ENCODE results near the gene RASSF8. TPM values are rescaled to one million over a fixed set of nuclear protein-coding genes. Genes with fewer than 3 reads are reported as not detected.

Gene RASSF8
- polyA plus RNA-seq, 1 experiment, result 25.5 TPM

DNA sequence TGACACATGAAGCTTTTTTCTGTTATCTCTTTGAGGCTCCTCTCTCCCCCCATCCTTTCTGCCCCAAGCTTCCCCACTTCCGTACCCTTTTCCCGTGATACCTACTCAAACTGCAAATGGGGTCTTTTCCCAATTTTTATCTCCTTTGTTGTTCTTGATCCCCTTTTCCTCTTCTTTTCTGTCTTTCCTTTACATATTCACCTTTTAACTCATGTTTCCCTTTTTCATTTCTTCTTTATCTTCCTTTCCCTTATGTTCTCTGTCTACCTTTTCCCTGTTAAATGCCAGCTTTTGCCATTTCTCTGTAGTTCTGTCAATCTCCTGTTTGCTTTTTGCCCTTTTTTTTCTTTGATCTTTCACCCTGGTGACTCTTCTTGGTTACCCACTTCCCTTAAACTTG is 168.9 kb downstream of the RASSF8 start:
- DNase-seq (ENCODE audit: low read depth, low spot score), result no peak
- peaks cover 5% of the 10 kb centered on the region for H3K27me3 ChIP-seq (ENCODE audit: control insufficient read depth, insufficient read depth, low read length)
- H3K4me3 ChIP-seq (ENCODE audit: low read depth, low read length), result no peak overlapping the region
- H3K9me3 ChIP-seq (ENCODE audit: control insufficient read depth, insufficient read depth, low read length), result no peaks in the 10 kb centered on the region; the same call in 1 of the 2 replicates
- no peak overlapping the region for H3K27ac ChIP-seq (ENCODE audit: low read depth, low read length)
- ChIA-PET CTCF (interaction anchor here (0.7 to 1.2 kb wide), 2 partner anchors 306 to 524 kb away, joined by 3 to 4 read pairs; no protein-coding TSS in a partner anchor), POLR2A (interaction anchor here (0.7 kb wide), 1 partner anchor 414 kb away, joined by 3 read pairs; no protein-coding TSS in a partner anchor)
- TF ChIP-seq, protein P1, sequence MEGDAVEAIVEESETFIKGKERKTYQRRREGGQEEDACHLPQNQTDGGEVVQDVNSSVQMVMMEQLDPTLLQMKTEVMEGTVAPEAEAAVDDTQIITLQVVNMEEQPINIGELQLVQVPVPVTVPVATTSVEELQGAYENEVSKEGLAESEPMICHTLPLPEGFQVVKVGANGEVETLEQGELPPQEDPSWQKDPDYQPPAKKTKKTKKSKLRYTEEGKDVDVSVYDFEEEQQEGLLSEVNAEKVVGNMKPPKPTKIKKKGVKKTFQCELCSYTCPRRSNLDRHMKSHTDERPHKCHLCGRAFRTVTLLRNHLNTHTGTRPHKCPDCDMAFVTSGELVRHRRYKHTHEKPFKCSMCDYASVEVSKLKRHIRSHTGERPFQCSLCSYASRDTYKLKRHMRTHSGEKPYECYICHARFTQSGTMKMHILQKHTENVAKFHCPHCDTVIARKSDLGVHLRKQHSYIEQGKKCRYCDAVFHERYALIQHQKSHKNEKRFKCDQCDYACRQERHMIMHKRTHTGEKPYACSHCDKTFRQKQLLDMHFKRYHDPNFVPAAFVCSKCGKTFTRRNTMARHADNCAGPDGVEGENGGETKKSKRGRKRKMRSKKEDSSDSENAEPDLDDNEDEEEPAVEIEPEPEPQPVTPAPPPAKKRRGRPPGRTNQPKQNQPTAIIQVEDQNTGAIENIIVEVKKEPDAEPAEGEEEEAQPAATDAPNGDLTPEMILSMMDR (IDR thresholded peaks at IDR 0.05; ENCODE audit: low read depth, low read length), result no peak

DNA sequence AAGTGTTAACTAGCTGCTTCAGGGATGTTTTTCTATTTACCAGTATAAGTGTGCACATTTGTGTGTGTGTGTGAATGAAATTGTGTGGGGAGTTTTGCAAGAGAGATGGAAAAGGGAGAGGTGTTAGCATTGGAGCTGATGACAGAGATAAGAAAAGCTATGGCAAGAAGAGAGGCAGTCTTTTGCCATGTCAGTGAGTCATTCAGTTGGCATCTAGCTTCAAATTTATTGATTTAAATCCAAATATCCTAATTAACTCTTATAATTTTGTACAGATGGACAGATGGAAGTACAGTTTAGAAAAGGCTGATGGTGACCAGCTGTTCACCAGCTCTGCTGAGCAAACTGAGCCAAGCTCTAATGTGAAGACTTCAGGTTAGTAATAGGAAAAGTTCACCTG is 169.7 kb downstream of the RASSF8 start:
- no peak for DNase-seq (ENCODE audit: low read depth, low spot score)
- TF ChIP-seq, protein P1 (IDR thresholded peaks at IDR 0.05; ENCODE audit: low read depth, low read length), result no peak
- POLR2A ChIA-PET, result interaction anchor here (0.7 kb wide), 2 partner anchors 146 to 413 kb away, joined by 3 read pairs; no protein-coding TSS in a partner anchor
- H3K4me3 ChIP-seq (ENCODE audit: low read depth, low read length), result no peak overlapping the region
- H3K9me3 ChIP-seq (ENCODE audit: control insufficient read depth, insufficient read depth, low read length), result no peaks in the 10 kb centered on the region; the same call in 1 of the 2 replicates
- CTCF ChIA-PET, result interaction anchor here (1.2 kb wide), 1 partner anchor 305 kb away, joined by 4 read pairs; no protein-coding TSS in a partner anchor
- H3K27ac ChIP-seq (ENCODE audit: low read depth, low read length), result no peak overlapping the region
- peaks cover 5% of the 10 kb centered on the region for H3K27me3 ChIP-seq (ENCODE audit: control insufficient read depth, insufficient read depth, low read length)

Other genes starting within 250 kb of the RASSF8 start
- gene BHLHE41, start 166.4 kb downstream of the RASSF8 start, polyA plus RNA-seq (2011; rRNA removed), result 0.96 and 1.7 TPM in 2 replicates
- 19.9 and 21.6 TPM in 2 replicates for gene SSPN, start 236.9 kb downstream of the RASSF8 start, polyA plus RNA-seq (2011; rRNA removed)

Measured in AG04450 (cell line).